SK-N-SH (cell line): ENCODE measurements around the gene HYAL3.
A peak's percentile ranks its signal among the peaks of the same experiment; 100 is the strongest.

Experiments
- EP300 ChIP-seq, 2 experiments: IDR thresholded peaks; 2 replicates each; pipeline versions ENCODE4 v1.4.0 to v1.6.1; 2012; ENCODE audit warnings: borderline replicate concordance in 1 of 2, low read depth in 1 of 2, low read length in 1 of 2
- FOXM1 ChIP-seq: IDR thresholded peaks from 2 replicates; pipeline ENCODE4 v1.4.0; 2012; ENCODE audit warnings: low read depth, mild to moderate bottlenecking
- MAX ChIP-seq: IDR thresholded peaks from 2 replicates; pipeline ENCODE4 v1.4.0; 2012; ENCODE audit warnings: low read depth
- TF ChIP-seq, protein P1 (sequence below): fragments of 200-600 bp; sonication (generic); IDR thresholded peaks from 2 replicates; pipeline ENCODE4 v1.6.1; 2017; ENCODE audit warnings: antibody characterized with exemption, mild to moderate bottlenecking, moderate library complexity

- TF ChIP-seq, protein P1, sequence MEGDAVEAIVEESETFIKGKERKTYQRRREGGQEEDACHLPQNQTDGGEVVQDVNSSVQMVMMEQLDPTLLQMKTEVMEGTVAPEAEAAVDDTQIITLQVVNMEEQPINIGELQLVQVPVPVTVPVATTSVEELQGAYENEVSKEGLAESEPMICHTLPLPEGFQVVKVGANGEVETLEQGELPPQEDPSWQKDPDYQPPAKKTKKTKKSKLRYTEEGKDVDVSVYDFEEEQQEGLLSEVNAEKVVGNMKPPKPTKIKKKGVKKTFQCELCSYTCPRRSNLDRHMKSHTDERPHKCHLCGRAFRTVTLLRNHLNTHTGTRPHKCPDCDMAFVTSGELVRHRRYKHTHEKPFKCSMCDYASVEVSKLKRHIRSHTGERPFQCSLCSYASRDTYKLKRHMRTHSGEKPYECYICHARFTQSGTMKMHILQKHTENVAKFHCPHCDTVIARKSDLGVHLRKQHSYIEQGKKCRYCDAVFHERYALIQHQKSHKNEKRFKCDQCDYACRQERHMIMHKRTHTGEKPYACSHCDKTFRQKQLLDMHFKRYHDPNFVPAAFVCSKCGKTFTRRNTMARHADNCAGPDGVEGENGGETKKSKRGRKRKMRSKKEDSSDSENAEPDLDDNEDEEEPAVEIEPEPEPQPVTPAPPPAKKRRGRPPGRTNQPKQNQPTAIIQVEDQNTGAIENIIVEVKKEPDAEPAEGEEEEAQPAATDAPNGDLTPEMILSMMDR, result peak; percentile 61
- TF ChIP-seq EP300 (IDR thresholded peaks at IDR 0.05; ENCODE audit: borderline replicate concordance in 1 of 2, low read depth in 1 of 2, low read length in 1 of 2), result peak in 1 of 2 experiments; percentile 70; a peak in 1 of 4 replicates
- TF ChIP-seq FOXM1, result 0 out of 2 replicates have a peak, but pooled peaks have one; percentile 58
- peak; percentile 84 for TF ChIP-seq MAX
Measured at GRCh38 chr3:50321336-50322114, 22.3 kb upstream of the HYAL3 start.
